ENCODE measurements around the gene TPSG1.
"Not testable (repeated sequence)": the region's sequence is repeated elsewhere in the genome, so short reads cannot be mapped to it uniquely, and the experiment has no call there.

The TPSG1 gene

DNA sequence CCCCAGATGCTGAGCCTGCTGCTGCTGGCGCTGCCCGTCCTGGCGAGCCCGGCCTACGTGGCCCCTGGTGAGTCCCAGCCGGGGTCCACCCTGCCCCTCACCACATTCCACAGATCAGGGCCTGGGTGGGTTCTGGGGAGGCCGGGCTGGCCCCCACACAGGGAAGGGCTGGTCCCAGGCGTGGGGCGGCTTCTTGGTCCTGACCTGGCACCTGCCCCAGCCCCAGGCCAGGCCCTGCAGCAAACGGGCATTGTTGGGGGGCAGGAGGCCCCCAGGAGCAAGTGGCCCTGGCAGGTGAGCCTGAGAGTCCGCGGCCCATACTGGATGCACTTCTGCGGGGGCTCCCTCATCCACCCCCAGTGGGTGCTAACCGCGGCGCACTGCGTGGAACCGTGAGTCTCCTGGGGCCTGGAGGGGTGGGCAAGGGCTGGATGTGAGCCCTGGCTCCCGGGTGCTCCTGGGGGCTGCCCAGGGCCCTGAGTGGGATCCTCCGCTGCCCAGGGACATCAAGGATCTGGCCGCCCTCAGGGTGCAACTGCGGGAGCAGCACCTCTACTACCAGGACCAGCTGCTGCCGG lies 31.3 kb upstream of the TPSG1 start:
- not testable (repeated sequence) for DNase-seq (ENCODE audit: low read depth); H3K36me3 ChIP-seq (ENCODE audit: control insufficient read depth, insufficient read depth, low read length, severe bottlenecking); H3K9ac ChIP-seq (ENCODE audit: low read length); H3K4me3 ChIP-seq (ENCODE audit: low read length); H3K4me1 ChIP-seq (ENCODE audit: control insufficient read depth, insufficient read depth, low read length); H3K9me3 ChIP-seq (ENCODE audit: control insufficient read depth, low read length)
- peaks cover 15% of the 10 kb centered on the region for H3K27me3 ChIP-seq (replicated peaks; ENCODE audit: control insufficient read depth, insufficient read depth, low read length)

DNA sequence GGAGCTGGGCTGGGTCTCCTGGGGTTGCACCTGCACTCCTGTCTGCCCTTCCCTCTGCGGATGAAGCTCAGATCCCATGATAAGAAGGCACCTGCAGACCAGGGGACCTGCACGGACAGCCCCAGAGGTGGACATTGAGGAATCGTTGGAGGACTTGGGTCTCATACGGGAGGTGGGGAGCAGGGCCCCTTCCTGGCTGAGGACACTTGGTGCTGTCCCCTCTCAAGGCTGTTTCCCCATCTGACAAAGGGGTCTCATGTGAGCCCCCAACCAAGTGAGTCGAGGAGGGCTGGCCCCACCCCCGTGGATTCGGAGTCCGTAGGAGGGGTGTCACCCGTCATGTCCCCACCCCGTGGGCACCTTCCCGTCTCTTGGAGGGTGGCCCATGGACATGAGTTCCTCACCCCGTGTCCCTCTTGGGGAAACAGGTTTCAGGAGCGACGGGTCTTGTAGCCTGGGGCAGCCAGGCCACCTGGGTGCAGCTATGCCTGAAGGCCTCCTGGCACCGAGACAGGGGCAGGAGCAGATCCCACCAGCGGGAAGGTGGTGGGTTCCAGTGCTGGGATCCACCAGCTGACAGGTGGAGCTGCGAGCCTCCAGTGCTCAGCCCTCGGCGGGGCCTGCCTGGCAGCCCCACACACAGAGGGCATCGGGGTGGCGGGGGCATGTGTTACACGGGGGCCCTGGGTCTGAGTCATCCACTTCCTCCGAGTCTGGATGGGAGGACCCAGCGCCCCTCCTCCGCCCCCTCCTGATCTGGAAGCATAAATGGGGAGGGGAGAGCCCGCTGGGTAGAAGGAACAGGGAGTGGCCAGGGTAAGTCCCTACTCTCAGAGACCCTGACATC lies 30.4 kb upstream of the TPSG1 start, which contains the start of gene TPSD1:
TSS of gene TPSD1 (plus strand) at position 794 of the 847 bp plus-strand sequence. CDS start 212 bp downstream, outside the sequence.
- not testable (repeated sequence) for H3K4me3 ChIP-seq (ENCODE audit: low read length); H3K36me3 ChIP-seq (ENCODE audit: control insufficient read depth, insufficient read depth, low read length, severe bottlenecking); H3K9me3 ChIP-seq (ENCODE audit: control insufficient read depth, low read length); H3K4me1 ChIP-seq (ENCODE audit: control insufficient read depth, insufficient read depth, low read length); H3K9ac ChIP-seq (ENCODE audit: low read length); DNase-seq (ENCODE audit: low read depth)
- H3K27me3 ChIP-seq (replicated peaks; ENCODE audit: control insufficient read depth, insufficient read depth, low read length), result peaks cover 15% of the 10 kb centered on the region

DNA sequence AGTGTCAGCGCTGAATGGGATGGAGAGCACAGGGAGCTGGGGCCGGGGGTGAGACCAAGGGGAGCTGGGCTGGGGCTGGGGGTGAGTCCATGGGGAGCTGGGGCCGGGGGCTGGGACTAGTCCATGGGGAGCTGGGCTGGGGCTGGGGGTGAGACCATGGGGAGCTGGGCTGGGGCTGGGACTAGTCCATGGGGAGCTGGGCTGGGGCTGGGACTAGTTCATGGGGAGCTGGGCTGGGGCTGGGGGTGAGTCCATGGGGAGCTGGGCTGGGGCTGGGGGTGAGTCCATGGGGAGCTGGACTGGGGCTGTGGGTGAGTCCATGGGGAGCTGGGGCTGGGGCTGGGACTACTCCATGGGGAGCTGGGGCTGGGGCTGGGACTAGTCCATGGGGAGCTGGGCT lies 29.8 kb upstream of the TPSG1 start:
- not testable (repeated sequence) for DNase-seq (ENCODE audit: low read depth); H3K9me3 ChIP-seq (ENCODE audit: control insufficient read depth, low read length); H3K4me1 ChIP-seq (ENCODE audit: control insufficient read depth, insufficient read depth, low read length); H3K36me3 ChIP-seq (ENCODE audit: control insufficient read depth, insufficient read depth, low read length, severe bottlenecking); H3K4me3 ChIP-seq (ENCODE audit: low read length); H3K9ac ChIP-seq (ENCODE audit: low read length)
- H3K27me3 ChIP-seq (replicated peaks; ENCODE audit: control insufficient read depth, insufficient read depth, low read length), result peaks cover 15% of the 10 kb centered on the region

DNA sequence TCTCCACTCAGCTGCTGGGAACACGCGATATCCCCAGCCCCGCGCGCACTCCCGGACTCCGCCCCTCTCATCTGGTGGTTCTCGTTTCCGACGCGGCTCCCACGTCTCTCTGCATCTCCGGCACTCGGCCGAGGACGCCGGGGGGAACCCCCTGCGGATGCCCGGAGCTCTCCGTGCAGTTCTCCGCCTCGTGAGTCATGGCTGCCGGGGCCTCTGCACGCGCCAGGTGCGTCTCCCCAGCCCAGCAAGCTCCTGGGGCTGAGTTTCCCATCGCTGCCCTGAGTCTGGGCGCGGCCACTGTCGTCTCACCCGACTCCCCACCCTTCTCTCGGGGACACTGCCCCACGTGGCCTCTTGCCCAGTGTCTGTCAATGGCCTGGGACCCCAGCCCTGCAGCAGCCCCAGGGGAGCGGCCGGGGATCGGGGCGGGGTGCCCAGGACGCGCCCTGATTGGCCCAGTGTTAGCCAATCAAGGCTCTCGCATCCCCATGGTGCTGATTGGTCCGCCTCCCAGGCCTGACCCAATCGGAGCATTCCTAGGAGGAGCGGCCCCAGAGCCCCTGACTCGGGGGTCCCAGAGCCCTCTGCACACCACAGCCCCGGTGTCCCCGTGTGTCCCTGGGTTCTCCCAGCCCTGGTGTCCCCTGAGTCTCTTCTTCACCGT lies 28.8 kb upstream of the TPSG1 start:
- not testable (repeated sequence) for H3K36me3 ChIP-seq (ENCODE audit: control insufficient read depth, insufficient read depth, low read length, severe bottlenecking); DNase-seq (ENCODE audit: low read depth); H3K27me3 ChIP-seq (replicated peaks; ENCODE audit: control insufficient read depth, insufficient read depth, low read length); H3K9me3 ChIP-seq (ENCODE audit: control insufficient read depth, low read length); H3K9ac ChIP-seq (ENCODE audit: low read length); H3K4me3 ChIP-seq (ENCODE audit: low read length); H3K4me1 ChIP-seq (ENCODE audit: control insufficient read depth, insufficient read depth, low read length)

DNA sequence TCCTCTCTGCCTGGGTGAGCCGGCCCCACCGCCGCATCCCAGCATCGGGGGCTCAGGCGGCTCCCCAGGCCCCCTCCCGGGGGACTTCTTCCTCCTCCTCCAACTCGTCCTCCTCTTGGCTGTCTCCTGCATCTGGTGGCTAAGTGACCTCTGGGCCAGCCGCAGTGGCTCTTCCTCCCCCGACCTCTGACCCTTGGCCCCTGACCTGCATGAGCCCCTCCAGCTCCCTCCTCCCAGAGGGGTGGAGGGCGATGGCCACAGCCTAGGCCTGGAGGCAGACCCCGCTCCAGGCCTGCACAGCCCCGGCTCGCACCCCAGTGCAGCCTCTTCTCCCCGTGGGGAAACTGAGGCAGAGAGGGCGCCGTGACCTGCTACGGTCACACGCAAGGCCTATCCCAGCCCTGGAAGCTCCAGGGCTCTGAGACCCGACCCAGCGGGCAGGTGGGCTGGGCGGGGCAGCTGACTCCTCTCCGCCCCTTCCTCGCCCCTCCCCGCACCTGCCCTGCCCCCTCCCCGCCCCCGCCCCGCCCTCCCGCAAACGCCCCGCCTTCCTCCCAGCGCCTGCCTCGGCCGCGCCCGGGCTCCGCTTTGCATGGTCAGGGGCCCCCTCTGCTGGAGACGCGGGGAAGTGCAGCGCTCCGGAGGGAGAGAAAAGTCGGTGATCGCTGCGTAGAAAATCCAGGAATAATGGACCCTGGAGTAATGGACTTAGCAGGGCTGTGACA lies 24.1 kb upstream of the TPSG1 start:
- not testable (repeated sequence) for H3K4me1 ChIP-seq (ENCODE audit: control insufficient read depth, insufficient read depth, low read length); H3K9me3 ChIP-seq (ENCODE audit: control insufficient read depth, low read length); DNase-seq (ENCODE audit: low read depth); H3K4me3 ChIP-seq (ENCODE audit: low read length); H3K36me3 ChIP-seq (ENCODE audit: control insufficient read depth, insufficient read depth, low read length, severe bottlenecking); H3K9ac ChIP-seq (ENCODE audit: low read length)
- H3K27me3 ChIP-seq (replicated peaks; ENCODE audit: control insufficient read depth, insufficient read depth, low read length), result peaks cover 26% of the 10 kb centered on the region

DNA sequence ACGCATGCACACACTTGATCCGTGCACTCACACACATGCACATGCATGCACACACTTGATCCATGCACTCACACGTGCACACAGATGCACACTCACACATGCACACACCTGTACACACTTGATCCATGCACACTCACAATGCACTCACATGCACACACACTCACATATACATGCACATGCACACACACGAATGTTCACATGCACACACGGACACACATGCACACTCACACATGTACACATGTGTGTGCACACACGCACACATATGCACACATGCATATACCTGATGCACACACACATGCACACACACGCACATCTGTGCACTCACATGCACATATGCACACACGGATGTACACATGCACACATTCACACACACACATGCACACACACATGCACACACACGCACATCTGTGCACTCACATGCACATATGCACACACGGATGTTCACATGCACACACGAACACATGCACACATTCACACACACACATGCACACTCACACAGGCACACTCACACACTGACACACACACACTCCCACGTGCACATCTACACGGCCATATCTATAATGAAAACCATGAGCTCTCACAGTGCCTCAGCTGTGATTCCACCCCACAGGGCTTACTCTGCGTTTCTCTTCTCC lies 23.0 kb upstream of the TPSG1 start:
- H3K9ac ChIP-seq (ENCODE audit: low read length); DNase-seq (ENCODE audit: low read depth); H3K4me1 ChIP-seq (ENCODE audit: control insufficient read depth, insufficient read depth, low read length); H3K36me3 ChIP-seq (ENCODE audit: control insufficient read depth, insufficient read depth, low read length, severe bottlenecking); H3K9me3 ChIP-seq (ENCODE audit: control insufficient read depth, low read length); H3K4me3 ChIP-seq (ENCODE audit: low read length): not testable (repeated sequence)
- peaks cover 29% of the 10 kb centered on the region for H3K27me3 ChIP-seq (replicated peaks; ENCODE audit: control insufficient read depth, insufficient read depth, low read length)

DNA sequence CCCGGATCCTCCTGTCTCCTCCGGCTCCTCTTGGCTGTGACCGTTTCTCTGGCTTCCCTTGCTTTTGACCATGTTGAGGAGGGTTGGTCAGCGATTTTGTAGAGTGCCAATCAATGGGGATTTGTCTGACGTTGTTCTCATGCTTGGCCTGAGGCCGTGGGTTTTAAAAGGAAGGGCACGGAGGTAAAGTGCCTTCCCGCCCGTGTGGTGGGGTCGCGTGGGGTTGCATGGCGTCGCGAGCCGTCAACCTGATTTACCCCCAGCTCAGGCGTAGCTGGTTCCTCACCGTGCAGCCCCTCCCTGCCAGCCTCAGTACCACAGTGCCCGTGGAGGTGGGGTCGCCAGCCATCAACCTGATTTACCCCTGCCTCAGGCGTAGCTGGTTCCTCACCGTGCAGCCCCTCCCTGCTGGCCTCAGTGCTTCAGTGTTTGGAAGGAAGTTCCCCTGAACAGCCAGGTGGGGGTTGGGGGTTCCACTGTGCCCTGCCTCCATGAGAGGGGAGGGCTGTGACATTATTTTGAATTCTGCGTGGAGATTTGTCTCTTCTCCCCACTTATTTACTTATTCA lies 20.5 kb upstream of the TPSG1 start:
- Histone ChIP-seq H3K36me3 (ENCODE audit: control insufficient read depth, insufficient read depth, low read length, severe bottlenecking) (no peaks in the 10 kb centered on the region), H3K9me3 (ENCODE audit: control insufficient read depth, low read length) (no peaks in the 10 kb centered on the region), H3K4me1 (ENCODE audit: control insufficient read depth, insufficient read depth, low read length) (no peaks in the 10 kb centered on the region), H3K27me3 (replicated peaks; ENCODE audit: control insufficient read depth, insufficient read depth, low read length) (peaks cover 29% of the 10 kb centered on the region), H3K9ac (ENCODE audit: low read length) (no peak overlapping the region), H3K4me3 (ENCODE audit: low read length) (no peak overlapping the region)
- no peak for DNase-seq (ENCODE audit: low read depth)

DNA sequence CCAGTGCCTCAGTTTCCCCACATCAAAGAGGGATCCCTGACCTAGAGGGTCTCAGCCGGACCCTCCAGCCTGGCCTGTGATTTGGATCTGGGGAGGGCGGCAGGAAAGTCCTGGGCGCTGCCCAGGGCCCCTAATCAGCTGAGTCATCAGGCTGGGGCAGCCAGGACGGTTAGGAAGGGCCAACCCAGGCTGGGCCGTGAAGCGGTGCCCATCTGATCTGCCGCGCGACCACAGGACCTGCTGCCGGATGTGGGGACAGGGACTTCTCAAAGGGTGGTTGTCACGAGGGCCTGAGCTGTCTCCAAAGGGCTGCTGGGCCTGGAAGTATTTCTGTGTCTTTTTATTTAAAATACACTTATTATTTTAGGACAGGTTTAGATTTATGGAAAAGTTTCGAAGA lies 19.8 kb upstream of the TPSG1 start:
- no peak for DNase-seq (ENCODE audit: low read depth)
- Histone ChIP-seq H3K27me3 (replicated peaks; ENCODE audit: control insufficient read depth, insufficient read depth, low read length) (peaks cover 29% of the 10 kb centered on the region), H3K9me3 (ENCODE audit: control insufficient read depth, low read length) (no peaks in the 10 kb centered on the region)

DNA sequence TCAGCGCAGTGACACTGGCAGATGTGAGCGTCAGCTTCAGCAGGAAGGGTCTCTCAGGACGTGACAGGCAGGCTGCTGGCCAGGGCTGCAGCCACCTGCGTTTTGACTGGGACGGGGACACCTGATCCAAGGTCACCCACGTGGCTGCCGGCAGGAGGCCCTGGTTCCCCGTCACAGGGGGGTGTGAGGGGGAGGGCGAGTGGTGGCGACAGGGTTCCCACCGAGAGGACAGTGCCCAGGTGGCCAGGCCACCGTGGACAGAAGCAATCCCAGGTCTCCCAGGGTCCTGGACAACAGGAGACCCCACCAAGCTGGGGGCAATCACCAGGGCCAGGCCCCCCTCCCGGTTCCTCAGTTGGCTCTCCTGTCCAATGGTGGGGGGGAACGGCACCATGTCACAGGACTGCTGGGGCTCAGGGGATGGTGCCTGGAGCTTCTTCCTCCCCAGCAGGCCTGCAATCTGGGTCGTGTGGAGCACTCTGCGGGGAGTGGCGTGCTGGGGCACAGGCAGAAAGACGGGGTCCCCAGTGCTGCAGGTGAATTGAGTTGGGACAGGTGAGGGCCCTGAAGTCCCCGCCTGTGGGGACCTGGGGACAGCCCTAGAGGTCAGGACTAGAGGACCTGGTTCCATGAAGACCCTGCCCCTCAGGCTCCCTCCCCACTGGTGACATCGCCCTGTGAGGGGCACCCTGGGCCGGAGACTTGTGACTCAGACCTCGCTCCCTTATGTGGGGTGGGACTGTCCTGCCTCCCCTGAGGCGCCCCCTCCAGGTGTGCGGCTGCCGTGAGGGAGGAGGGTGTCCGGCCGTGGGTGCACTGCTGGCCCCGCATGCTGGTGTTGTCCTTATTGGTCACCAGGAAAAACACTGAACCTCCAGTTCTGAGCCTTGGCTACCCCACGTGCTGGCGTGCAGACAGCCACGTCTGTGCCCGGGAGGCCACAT lies 19.1 kb upstream of the TPSG1 start:
- not testable (repeated sequence) for DNase-seq (ENCODE audit: low read depth); H3K4me3 ChIP-seq (ENCODE audit: low read length); H3K36me3 ChIP-seq (ENCODE audit: control insufficient read depth, insufficient read depth, low read length, severe bottlenecking); H3K9me3 ChIP-seq (ENCODE audit: control insufficient read depth, low read length); H3K4me1 ChIP-seq (ENCODE audit: control insufficient read depth, insufficient read depth, low read length); H3K9ac ChIP-seq (ENCODE audit: low read length)
- H3K27me3 ChIP-seq (replicated peaks; ENCODE audit: control insufficient read depth, insufficient read depth, low read length), result peaks cover 29% of the 10 kb centered on the region

More for the DNA sequence above, 19.8 kb upstream of the TPSG1 start:
- Histone ChIP-seq H3K9ac (ENCODE audit: low read length) (no peak overlapping the region), H3K4me3 (ENCODE audit: low read length) (no peak overlapping the region), H3K4me1 (ENCODE audit: control insufficient read depth, insufficient read depth, low read length) (no peaks in the 10 kb centered on the region), H3K36me3 (ENCODE audit: control insufficient read depth, insufficient read depth, low read length, severe bottlenecking) (no peaks in the 10 kb centered on the region)

DNA sequence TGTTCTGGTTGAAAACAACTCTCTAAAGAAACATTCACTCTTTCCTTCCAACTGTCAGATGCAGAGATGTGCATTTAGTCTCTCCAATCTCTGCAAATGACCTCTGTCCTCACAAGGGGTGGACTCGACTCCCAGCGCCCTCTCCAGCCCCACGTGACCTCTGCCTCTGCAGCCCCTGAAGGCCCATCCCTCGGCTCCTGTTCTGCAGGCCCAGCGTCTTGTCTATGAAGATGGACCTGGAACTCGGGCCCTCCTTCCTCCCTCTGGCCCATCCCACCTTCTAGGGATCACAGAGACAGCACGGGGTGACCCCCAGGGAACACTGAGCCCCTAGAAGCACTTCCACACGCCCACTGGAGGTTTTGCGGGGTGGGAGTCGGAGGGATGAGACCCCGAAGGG lies 18.3 kb upstream of the TPSG1 start:
- H3K4me1 ChIP-seq (ENCODE audit: control insufficient read depth, insufficient read depth, low read length); H3K4me3 ChIP-seq (ENCODE audit: low read length); DNase-seq (ENCODE audit: low read depth); H3K9me3 ChIP-seq (ENCODE audit: control insufficient read depth, low read length); H3K9ac ChIP-seq (ENCODE audit: low read length); H3K36me3 ChIP-seq (ENCODE audit: control insufficient read depth, insufficient read depth, low read length, severe bottlenecking): not testable (repeated sequence)
- peaks cover 29% of the 10 kb centered on the region for H3K27me3 ChIP-seq (replicated peaks; ENCODE audit: control insufficient read depth, insufficient read depth, low read length)

All from adipocyte (in vitro differentiated cells).